ENCODE results near the gene GLT6D1. TPM values are rescaled to one million over a fixed set of nuclear protein-coding genes. Genes with fewer than 3 reads are reported as not detected.

GLT6D1 gene
- total RNA-seq, 1 donor = not detected

GRCh38 chr9:135584934-135585333 lies 54.4 kb downstream of the GLT6D1 start:
- TF ChIP-seq CTCF (IDR thresholded peaks at IDR 0.05; ENCODE audit: insufficient read depth, low read length) = no peak
- no peak overlapping the region for H3K4me3 ChIP-seq (ENCODE audit: low read depth, low read length)
- DNase-seq (ENCODE audit: low read depth) = no peak

GRCh38 chr9:135584371-135584770 lies 55.0 kb downstream of the GLT6D1 start:
- H3K4me3 ChIP-seq (ENCODE audit: low read depth, low read length) = no peak overlapping the region
- no peak for DNase-seq (ENCODE audit: low read depth)
- no peak for TF ChIP-seq CTCF (IDR thresholded peaks at IDR 0.05; ENCODE audit: insufficient read depth, low read length)

GRCh38 chr9:135583688-135584011 lies 55.7 kb downstream of the GLT6D1 start:
- no peak for DNase-seq (ENCODE audit: low read depth)
- no peak for TF ChIP-seq CTCF (IDR thresholded peaks at IDR 0.05; ENCODE audit: insufficient read depth, low read length)
- no peak overlapping the region for H3K4me3 ChIP-seq (ENCODE audit: low read depth, low read length)

GRCh38 chr9:135582966-135583687 lies 56.2 kb downstream of the GLT6D1 start:
- no peak for DNase-seq (ENCODE audit: low read depth)
- no peak for TF ChIP-seq CTCF (IDR thresholded peaks at IDR 0.05; ENCODE audit: insufficient read depth, low read length)
- H3K4me3 ChIP-seq (ENCODE audit: low read depth, low read length) = no peak overlapping the region

GRCh38 chr9:135582541-135582940 lies 56.8 kb downstream of the GLT6D1 start:
- no peak overlapping the region for H3K4me3 ChIP-seq (ENCODE audit: low read depth, low read length)
- TF ChIP-seq CTCF (IDR thresholded peaks at IDR 0.05; ENCODE audit: insufficient read depth, low read length) = no peak
- no peak for DNase-seq (ENCODE audit: low read depth)

GRCh38 chr9:135581636-135582426 lies 57.5 kb downstream of the GLT6D1 start:
- H3K4me3 ChIP-seq (ENCODE audit: low read depth, low read length) = no peak overlapping the region
- TF ChIP-seq CTCF (IDR thresholded peaks at IDR 0.05; ENCODE audit: insufficient read depth, low read length) = no peak
- DNase-seq (ENCODE audit: low read depth) = no peak

Measured in fibroblast of the aortic adventitia (primary cell).